SK-N-SH (cell line): ENCODE measurements around the gene NSA2. TPM values are rescaled to one million over a fixed set of nuclear protein-coding genes. Genes with fewer than 3 reads are reported as not detected.

Experiments used
- CTCF ChIA-PET: fragments of 300-600, 350-600 bp; formaldehyde crosslinking; extraction: SDS; loops from one replicate; lab custom pipeline; 2021; lab: Yijun Ruan, JAX
- POLR2A ChIA-PET: fragments of 350-600 bp; sonication (Branson Sonifier 250); formaldehyde crosslinking; extraction: SDS; loops from one replicate; lab custom pipeline; 2020; ENCODE audit warnings: antibody characterized with exemption, inconsistent platforms; lab: Yijun Ruan, JAX
- DNase-seq: peaks from one replicate; pipeline ENCODE4 v3.0.0; 2012
- H2AFZ ChIP-seq: fragments of 200-600 bp; sonication (generic); 2 replicates; pipeline ENCODE4 v1.8.1; 2016; ENCODE audit warnings: antibody characterized with exemption, mild to moderate bottlenecking, low read depth
- H3F3A ChIP-seq: fragments of 200-600 bp; sonication (generic); replicated peaks from 2 replicates; pipeline ENCODE3; 2016; ENCODE audit warnings: antibody characterized with exemption, mild to moderate bottlenecking; ENCODE audit not compliant: insufficient read depth
- H3K27ac ChIP-seq, 2 experiments: fragments of 200-500 bp in 1 of 2; fragments of 200-600 bp in 1 of 2; sonication (Bioruptor generic) in 1 of 2; sonication (generic), shearing (Covaris generic) in 1 of 2; 2 replicates each; pipeline versions ENCODE4 v1.5.1 to v1.6.1; 2014 to 2016; ENCODE audit warnings: low read depth in 2 of 2, inconsistent platforms in 1 of 2, low read length in 1 of 2, mild to moderate bottlenecking in 1 of 2, mixed read lengths in 1 of 2
- H3K27me3 ChIP-seq: fragments of 200-600 bp; sonication (generic), shearing (Covaris generic); 2 replicates; pipeline ENCODE4 v1.6.1; 2016; ENCODE audit warnings: mixed run types; ENCODE audit not compliant: insufficient read depth
- H3K36me3 ChIP-seq, 2 experiments: fragments of 200-500 bp in 1 of 2; fragments of 200-600 bp in 1 of 2; sonication (Bioruptor generic) in 1 of 2; sonication (generic) in 1 of 2; replicated peaks in 1 of 2; 2 replicates each; pipeline versions ENCODE3 to v1.5.1; 2014 to 2016; ENCODE audit warnings: low read length in 1 of 2, mild to moderate bottlenecking in 1 of 2; ENCODE audit not compliant: insufficient read depth in 2 of 2, control insufficient read depth in 1 of 2
- H3K4me1 ChIP-seq, 2 experiments: fragments of 200-500 bp in 1 of 2; fragments of 200-600 bp in 1 of 2; sonication (Bioruptor generic) in 1 of 2; sonication (generic), shearing (Covaris generic) in 1 of 2; 2 replicates each; pipeline versions ENCODE4 v1.5.1 to v1.6.1; 2014 to 2016; ENCODE audit warnings: low read depth in 1 of 2, low read length in 1 of 2, mixed run types in 1 of 2; ENCODE audit not compliant: insufficient read depth in 2 of 2, control insufficient read depth in 1 of 2
- H3K4me2 ChIP-seq: fragments of 200-600 bp; sonication (generic), shearing (Covaris generic); 2 replicates; pipeline ENCODE4 v1.6.1; 2017; ENCODE audit warnings: mixed run types
- H3K4me3 ChIP-seq, 2 experiments: fragments of 200-500 bp in 1 of 2; fragments of 200-600 bp in 1 of 2; sonication (Bioruptor generic) in 1 of 2; sonication (generic), shearing (Covaris generic) in 1 of 2; 2 replicates each; pipeline versions ENCODE4 v1.5.1 to v1.8.1; 2014 to 2016; ENCODE audit warnings: low read depth in 2 of 2, inconsistent platforms in 1 of 2, low read length in 1 of 2, mild to moderate bottlenecking in 1 of 2, mixed read lengths in 1 of 2, moderate library complexity in 1 of 2
- H3K79me2 ChIP-seq: fragments of 200-600 bp; sonication (generic); 2 replicates; pipeline ENCODE4 v1.8.1; 2017; ENCODE audit warnings: mild to moderate bottlenecking; ENCODE audit not compliant: insufficient read depth
- H3K9ac ChIP-seq: fragments of 200-600 bp; sonication (generic); 2 replicates; pipeline ENCODE4 v1.6.1; 2017; ENCODE audit warnings: mixed run types
- H3K9me2 ChIP-seq: fragments of 200-600 bp; sonication (generic); 2 replicates; pipeline ENCODE4 v1.6.1; 2017; ENCODE audit warnings: mixed run types
- H3K9me3 ChIP-seq: fragments of 200-600 bp; sonication (generic); 2 replicates; pipeline ENCODE4 v1.6.1; 2017; ENCODE audit warnings: mixed run types, mild to moderate bottlenecking, moderate library complexity
- H4K20me1 ChIP-seq: fragments of 200-600 bp; sonication (generic); 2 replicates; pipeline ENCODE4 v1.6.1; 2017; ENCODE audit warnings: mild to moderate bottlenecking, mixed run types; ENCODE audit not compliant: insufficient read depth
- ELF1 ChIP-seq: IDR thresholded peaks from 2 replicates; pipeline ENCODE4 v1.4.0; 2012
- EZH2phosphoT487 ChIP-seq: fragments of 200-600 bp; sonication (generic); IDR thresholded peaks from 2 replicates; pipeline ENCODE4 v1.6.1; 2017; ENCODE audit warnings: low read depth, mixed run types, mild to moderate bottlenecking, antibody characterized with exemption, moderate library complexity, borderline replicate concordance
- NFIC ChIP-seq: IDR thresholded peaks from 2 replicates; pipeline ENCODE4 v1.4.0; 2012; ENCODE audit warnings: borderline replicate concordance
- TCF12 ChIP-seq: IDR thresholded peaks from 2 replicates; pipeline ENCODE4 v1.4.0; 2012
- YY1 ChIP-seq: IDR thresholded peaks from 2 replicates; pipeline ENCODE4 v1.4.0; 2012; ENCODE audit warnings: low read depth, mild to moderate bottlenecking
- WGBS: methylation state at CpG from one replicate; pipeline ENCODE4 v1.1.6; 2017; ENCODE audit warnings: low lambda C conversion rate; 5-methylcytosine and 5-hydroxymethylcytosine counted together
- polyA plus RNA-seq, 3 experiments: library from polyadenylated mRNA; depleted of rRNA; stranded (reverse); fragments of >200 nt; gene quantifications; 2 replicates each; pipeline ENCODE4 v1.2.3, GENCODE V29; 2012
- TF ChIP-seq, protein P1 (sequence below): fragments of 200-600 bp; sonication (generic); IDR thresholded peaks from 2 replicates; pipeline ENCODE4 v1.6.1; 2017; ENCODE audit warnings: antibody characterized with exemption, mild to moderate bottlenecking, moderate library complexity
- TF ChIP-seq, protein P2 (sequence below): IDR thresholded peaks from 2 replicates; pipeline ENCODE4 v1.4.0; 2012; ENCODE audit warnings: low read depth, borderline replicate concordance
- TF ChIP-seq, protein P3 (sequence below): IDR thresholded peaks from 2 replicates; pipeline ENCODE4 v1.4.0; 2012; ENCODE audit warnings: low read depth, borderline replicate concordance
- TF ChIP-seq, protein P4 (sequence below): IDR thresholded peaks from 2 replicates; pipeline ENCODE4 v1.6.1; 2012; ENCODE audit warnings: mild to moderate bottlenecking, low read depth, low read length, moderate library complexity
- TF ChIP-seq, protein P5 (sequence below): fragments of 150-350 bp; IDR thresholded peaks from 2 replicates; pipeline ENCODE4 v1.6.1; 2017; ENCODE audit warnings: antibody characterized with exemption, low read length, low read depth, borderline replicate concordance

Gene NSA2
- polyA plus RNA-seq, 1 of the 3 experiments (the other 2 are of a cell fraction) = 81.0 TPM

DNA sequence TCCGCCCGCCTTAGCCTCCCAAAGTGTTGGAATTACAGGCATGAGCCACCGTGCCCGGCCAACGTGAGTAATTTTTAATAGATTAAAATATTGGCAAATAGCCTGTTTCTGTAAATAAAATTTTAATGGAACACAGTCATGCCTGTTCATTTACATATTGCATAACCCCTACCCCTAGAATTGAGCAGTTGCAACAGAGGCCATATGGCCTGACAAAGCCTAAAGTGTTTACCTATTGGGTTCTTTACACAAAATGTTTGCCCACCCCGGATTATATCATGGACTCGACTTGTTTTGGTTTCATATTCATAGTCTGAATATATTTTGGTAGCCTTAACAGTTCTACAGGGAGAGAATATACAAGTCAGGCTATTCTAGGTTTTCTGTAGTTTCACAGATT, 5.3 kb downstream of the NSA2 start:
- CTCF ChIA-PET = no interaction called here

More for the DNA sequence above, 5.3 kb downstream of the NSA2 start:
- POLR2A ChIA-PET = no interaction called here
- TF ChIP-seq, protein P1, sequence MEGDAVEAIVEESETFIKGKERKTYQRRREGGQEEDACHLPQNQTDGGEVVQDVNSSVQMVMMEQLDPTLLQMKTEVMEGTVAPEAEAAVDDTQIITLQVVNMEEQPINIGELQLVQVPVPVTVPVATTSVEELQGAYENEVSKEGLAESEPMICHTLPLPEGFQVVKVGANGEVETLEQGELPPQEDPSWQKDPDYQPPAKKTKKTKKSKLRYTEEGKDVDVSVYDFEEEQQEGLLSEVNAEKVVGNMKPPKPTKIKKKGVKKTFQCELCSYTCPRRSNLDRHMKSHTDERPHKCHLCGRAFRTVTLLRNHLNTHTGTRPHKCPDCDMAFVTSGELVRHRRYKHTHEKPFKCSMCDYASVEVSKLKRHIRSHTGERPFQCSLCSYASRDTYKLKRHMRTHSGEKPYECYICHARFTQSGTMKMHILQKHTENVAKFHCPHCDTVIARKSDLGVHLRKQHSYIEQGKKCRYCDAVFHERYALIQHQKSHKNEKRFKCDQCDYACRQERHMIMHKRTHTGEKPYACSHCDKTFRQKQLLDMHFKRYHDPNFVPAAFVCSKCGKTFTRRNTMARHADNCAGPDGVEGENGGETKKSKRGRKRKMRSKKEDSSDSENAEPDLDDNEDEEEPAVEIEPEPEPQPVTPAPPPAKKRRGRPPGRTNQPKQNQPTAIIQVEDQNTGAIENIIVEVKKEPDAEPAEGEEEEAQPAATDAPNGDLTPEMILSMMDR = no peak
- TF ChIP-seq, protein P2, sequence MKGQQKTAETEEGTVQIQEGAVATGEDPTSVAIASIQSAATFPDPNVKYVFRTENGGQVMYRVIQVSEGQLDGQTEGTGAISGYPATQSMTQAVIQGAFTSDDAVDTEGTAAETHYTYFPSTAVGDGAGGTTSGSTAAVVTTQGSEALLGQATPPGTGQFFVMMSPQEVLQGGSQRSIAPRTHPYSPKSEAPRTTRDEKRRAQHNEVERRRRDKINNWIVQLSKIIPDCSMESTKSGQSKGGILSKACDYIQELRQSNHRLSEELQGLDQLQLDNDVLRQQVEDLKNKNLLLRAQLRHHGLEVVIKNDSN = no peak
- TF ChIP-seq NFIC = no peak
- TF ChIP-seq, protein P3, sequence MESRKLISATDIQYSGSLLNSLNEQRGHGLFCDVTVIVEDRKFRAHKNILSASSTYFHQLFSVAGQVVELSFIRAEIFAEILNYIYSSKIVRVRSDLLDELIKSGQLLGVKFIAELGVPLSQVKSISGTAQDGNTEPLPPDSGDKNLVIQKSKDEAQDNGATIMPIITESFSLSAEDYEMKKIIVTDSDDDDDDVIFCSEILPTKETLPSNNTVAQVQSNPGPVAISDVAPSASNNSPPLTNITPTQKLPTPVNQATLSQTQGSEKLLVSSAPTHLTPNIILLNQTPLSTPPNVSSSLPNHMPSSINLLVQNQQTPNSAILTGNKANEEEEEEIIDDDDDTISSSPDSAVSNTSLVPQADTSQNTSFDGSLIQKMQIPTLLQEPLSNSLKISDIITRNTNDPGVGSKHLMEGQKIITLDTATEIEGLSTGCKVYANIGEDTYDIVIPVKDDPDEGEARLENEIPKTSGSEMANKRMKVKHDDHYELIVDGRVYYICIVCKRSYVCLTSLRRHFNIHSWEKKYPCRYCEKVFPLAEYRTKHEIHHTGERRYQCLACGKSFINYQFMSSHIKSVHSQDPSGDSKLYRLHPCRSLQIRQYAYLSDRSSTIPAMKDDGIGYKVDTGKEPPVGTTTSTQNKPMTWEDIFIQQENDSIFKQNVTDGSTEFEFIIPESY = no peak
- no peak for TF ChIP-seq TCF12
- TF ChIP-seq EZH2phosphoT487 = no peak
- no peak for TF ChIP-seq ELF1
- TF ChIP-seq, protein P4, sequence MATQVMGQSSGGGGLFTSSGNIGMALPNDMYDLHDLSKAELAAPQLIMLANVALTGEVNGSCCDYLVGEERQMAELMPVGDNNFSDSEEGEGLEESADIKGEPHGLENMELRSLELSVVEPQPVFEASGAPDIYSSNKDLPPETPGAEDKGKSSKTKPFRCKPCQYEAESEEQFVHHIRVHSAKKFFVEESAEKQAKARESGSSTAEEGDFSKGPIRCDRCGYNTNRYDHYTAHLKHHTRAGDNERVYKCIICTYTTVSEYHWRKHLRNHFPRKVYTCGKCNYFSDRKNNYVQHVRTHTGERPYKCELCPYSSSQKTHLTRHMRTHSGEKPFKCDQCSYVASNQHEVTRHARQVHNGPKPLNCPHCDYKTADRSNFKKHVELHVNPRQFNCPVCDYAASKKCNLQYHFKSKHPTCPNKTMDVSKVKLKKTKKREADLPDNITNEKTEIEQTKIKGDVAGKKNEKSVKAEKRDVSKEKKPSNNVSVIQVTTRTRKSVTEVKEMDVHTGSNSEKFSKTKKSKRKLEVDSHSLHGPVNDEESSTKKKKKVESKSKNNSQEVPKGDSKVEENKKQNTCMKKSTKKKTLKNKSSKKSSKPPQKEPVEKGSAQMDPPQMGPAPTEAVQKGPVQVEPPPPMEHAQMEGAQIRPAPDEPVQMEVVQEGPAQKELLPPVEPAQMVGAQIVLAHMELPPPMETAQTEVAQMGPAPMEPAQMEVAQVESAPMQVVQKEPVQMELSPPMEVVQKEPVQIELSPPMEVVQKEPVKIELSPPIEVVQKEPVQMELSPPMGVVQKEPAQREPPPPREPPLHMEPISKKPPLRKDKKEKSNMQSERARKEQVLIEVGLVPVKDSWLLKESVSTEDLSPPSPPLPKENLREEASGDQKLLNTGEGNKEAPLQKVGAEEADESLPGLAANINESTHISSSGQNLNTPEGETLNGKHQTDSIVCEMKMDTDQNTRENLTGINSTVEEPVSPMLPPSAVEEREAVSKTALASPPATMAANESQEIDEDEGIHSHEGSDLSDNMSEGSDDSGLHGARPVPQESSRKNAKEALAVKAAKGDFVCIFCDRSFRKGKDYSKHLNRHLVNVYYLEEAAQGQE = no peak
- TF ChIP-seq YY1 = no peak
- TF ChIP-seq, protein P5, sequence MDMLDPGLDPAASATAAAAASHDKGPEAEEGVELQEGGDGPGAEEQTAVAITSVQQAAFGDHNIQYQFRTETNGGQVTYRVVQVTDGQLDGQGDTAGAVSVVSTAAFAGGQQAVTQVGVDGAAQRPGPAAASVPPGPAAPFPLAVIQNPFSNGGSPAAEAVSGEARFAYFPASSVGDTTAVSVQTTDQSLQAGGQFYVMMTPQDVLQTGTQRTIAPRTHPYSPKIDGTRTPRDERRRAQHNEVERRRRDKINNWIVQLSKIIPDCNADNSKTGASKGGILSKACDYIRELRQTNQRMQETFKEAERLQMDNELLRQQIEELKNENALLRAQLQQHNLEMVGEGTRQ = no peak
- H3K4me1 ChIP-seq = peaks cover 4 to 5% of the 10 kb centered on the region in 2 experiments; a peak in 2 of 4 replicates
- no peaks in the 10 kb centered on the region for H4K20me1 ChIP-seq
- H3K27me3 ChIP-seq = no peaks in the 10 kb centered on the region
- peaks cover 68 to 77% of the 10 kb centered on the region in 2 experiments for H3K36me3 ChIP-seq
- no peak overlapping the region for H2AFZ ChIP-seq
- no peak overlapping the region for H3K9ac ChIP-seq
- peaks cover 22% of the 10 kb centered on the region for H3K79me2 ChIP-seq
- H3K4me2 ChIP-seq = no peak overlapping the region
- H3K9me2 ChIP-seq = no peaks in the 10 kb centered on the region
- H3K4me3 ChIP-seq = no peak overlapping the region
- no peaks in the 10 kb centered on the region for H3K9me3 ChIP-seq
- peaks cover 16% of the 10 kb centered on the region for H3F3A ChIP-seq
- WGBS = 86% methylated on average over 7 of the region's 7 CpGs
- DNase-seq = no peak
- H3K27ac ChIP-seq = no peak overlapping the region
